Measurements from ENCODE around the gene TPM2. TPM values are rescaled to one million over a fixed set of nuclear protein-coding genes. Genes with fewer than 3 reads are reported as not detected.
A peak's percentile ranks its signal among the peaks of the same experiment; 100 is the strongest.

Gene TPM2
- total RNA-seq, 6 experiments from 2014 or later: 1,810 to 3,557 (median 2,546) TPM

DNA sequence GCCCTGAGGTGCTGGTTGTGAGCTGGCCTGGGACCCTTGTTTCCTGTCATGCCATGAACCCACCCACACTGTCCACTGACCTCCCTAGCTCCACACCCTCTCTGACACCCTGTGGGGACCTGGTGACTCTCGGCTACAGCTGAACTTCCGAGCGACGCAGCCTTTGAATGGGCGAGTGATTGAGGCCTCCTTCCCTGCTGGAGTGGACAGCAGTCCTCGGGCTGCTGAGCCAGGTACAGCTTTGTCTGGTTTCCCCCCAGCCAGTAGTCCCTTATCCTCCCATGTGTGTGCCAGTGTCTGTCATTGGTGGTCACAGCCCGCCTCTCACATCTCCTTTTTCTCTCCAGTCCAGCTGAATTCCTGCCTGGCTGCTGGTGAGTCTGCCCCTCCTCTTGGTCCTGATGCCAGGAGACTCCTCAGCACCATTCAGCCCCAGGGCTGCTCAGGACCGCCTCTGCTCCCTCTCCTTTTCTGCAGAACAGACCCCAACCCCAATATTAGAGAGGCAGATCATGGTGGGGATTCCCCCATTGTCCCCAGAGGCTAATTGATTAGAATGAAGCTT lies 9.9 kb downstream of the TPM2 start:
- TF ChIP-seq CTCF (IDR thresholded peaks at IDR 0.05): no peak
- H3K36me3 Mint-ChIP-seq (ENCODE audit: low read depth): peaks cover 30% of the 10 kb centered on the region
- peak overlapping the region; percentile 79 for H3K27ac Mint-ChIP-seq
- peak overlapping the region; percentile 23; the same call in 1 of the 2 replicates for H3K4me3 Mint-ChIP-seq
- H3K27me3 Mint-ChIP-seq (ENCODE audit: insufficient read depth): peaks cover 31% of the 10 kb centered on the region
- no peaks in the 10 kb centered on the region for H3K9me3 Mint-ChIP-seq
- no peak for DNase-seq
- peaks cover 76% of the 10 kb centered on the region for H3K4me1 Mint-ChIP-seq (ENCODE audit: low read depth)

DNA sequence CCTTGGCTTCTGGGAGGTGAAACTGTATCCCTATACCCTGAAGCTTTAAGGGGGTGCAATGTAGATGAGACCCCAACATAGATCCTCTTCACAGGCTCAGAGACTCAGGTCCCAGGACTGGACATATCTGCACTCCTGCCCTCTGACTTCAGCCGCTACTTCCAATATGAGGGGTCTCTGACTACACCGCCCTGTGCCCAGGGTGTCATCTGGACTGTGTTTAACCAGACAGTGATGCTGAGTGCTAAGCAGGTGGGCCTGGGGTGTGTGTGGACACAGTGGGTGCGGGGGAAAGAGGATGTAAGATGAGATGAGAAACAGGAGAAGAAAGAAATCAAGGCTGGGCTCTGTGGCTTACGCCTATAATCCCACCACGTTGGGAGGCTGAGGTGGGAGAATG lies 10.6 kb downstream of the TPM2 start:
- DNase-seq: no peak
- Mint-ChIP-seq H3K4me1 (ENCODE audit: low read depth) (peaks cover 76% of the 10 kb centered on the region), H3K36me3 (ENCODE audit: low read depth) (peaks cover 23% of the 10 kb centered on the region), H3K27ac (peak overlapping the region; percentile 22; the same call in 1 of the 2 replicates), H3K9me3 (no peaks in the 10 kb centered on the region), H3K27me3 (ENCODE audit: insufficient read depth) (peaks cover 31% of the 10 kb centered on the region), H3K4me3 (no peak overlapping the region)
- no peak for TF ChIP-seq CTCF (IDR thresholded peaks at IDR 0.05)

- peaks cover 23% of the 10 kb centered on the region for H3K27me3 Mint-ChIP-seq (ENCODE audit: insufficient read depth)
- no peak overlapping the region for H3K27ac Mint-ChIP-seq
- H3K4me1 Mint-ChIP-seq (ENCODE audit: low read depth): peaks cover 52% of the 10 kb centered on the region
- H3K4me3 Mint-ChIP-seq: peak overlapping the region; percentile 26; the same call in 1 of the 2 replicates
- H3K36me3 Mint-ChIP-seq (ENCODE audit: low read depth): no peaks in the 10 kb centered on the region
- no peak for TF ChIP-seq CTCF (IDR thresholded peaks at IDR 0.05)
- DNase-seq: no peak
- H3K9me3 Mint-ChIP-seq: no peaks in the 10 kb centered on the region
Observed at GRCh38 chr9:35675732-35676392, 13.9 kb downstream of the TPM2 start.

DNA sequence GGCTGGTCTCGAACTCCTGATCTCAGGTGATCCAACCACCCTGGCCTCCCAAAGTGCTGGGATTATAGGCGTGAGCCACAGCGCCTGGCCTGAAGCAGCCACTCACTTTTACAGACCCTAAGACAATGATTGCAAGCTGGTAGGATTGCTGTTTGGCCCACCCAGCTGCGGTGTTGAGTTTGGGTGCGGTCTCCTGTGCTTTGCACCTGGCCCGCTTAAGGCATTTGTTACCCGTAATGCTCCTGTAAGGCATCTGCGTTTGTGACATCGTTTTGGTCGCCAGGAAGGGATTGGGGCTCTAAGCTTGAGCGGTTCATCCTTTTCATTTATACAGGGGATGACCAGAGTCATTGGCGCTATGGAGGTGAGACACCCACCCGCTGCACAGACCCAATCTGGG lies 14.5 kb downstream of the TPM2 start:
- no peaks in the 10 kb centered on the region for H3K36me3 Mint-ChIP-seq (ENCODE audit: low read depth)
- no peak overlapping the region for H3K27ac Mint-ChIP-seq
- peaks cover 46% of the 10 kb centered on the region for H3K4me1 Mint-ChIP-seq (ENCODE audit: low read depth)
- H3K27me3 Mint-ChIP-seq (ENCODE audit: insufficient read depth): peaks cover 18% of the 10 kb centered on the region
- no peak for DNase-seq
- TF ChIP-seq CTCF (IDR thresholded peaks at IDR 0.05): no peak
- H3K4me3 Mint-ChIP-seq: peak overlapping the region; percentile 26; the same call in 1 of the 2 replicates
- H3K9me3 Mint-ChIP-seq: no peaks in the 10 kb centered on the region

- H3K27ac Mint-ChIP-seq: no peak overlapping the region
- H3K36me3 Mint-ChIP-seq (ENCODE audit: low read depth): no peaks in the 10 kb centered on the region
- DNase-seq: no peak
- H3K4me1 Mint-ChIP-seq (ENCODE audit: low read depth): peaks cover 45% of the 10 kb centered on the region
- H3K9me3 Mint-ChIP-seq: no peaks in the 10 kb centered on the region
- H3K27me3 Mint-ChIP-seq (ENCODE audit: insufficient read depth): peaks cover 13% of the 10 kb centered on the region
- TF ChIP-seq CTCF (IDR thresholded peaks at IDR 0.05): no peak
- no peak overlapping the region for H3K4me3 Mint-ChIP-seq
Observed at GRCh38 chr9:35674025-35674361, 15.7 kb downstream of the TPM2 start.

Measured in HFFc6 (cell line).